Left ventricle myocardium superior (tissue), 1 donor: ENCODE measurements around the gene CLEC4E. TPM values are rescaled to one million over a fixed set of nuclear protein-coding genes. Genes with fewer than 3 reads are reported as not detected.
"Not testable (repeated sequence)": the region's sequence is repeated elsewhere in the genome, so short reads cannot be mapped to it uniquely, and the experiment has no call there.

Experiments
- ATAC-seq: fragments of 200-7000 bp; cut with Tn5 transposase; one replicate; pipeline ENCODE4 v1.9.1; 2020; ENCODE audit warnings: mild to moderate bottlenecking, moderate library complexity
- DNase-seq: peaks from one replicate; pipeline ENCODE4 v3.0.0-alpha.2; 2020
- intact Hi-C: fragments of 100-400 bp; cut with micrococcal nuclease; formaldehyde crosslinking; loops from one replicate; pipeline ENCODE4 v1.11.0; 2022
- long read RNA-seq: library from polyadenylated mRNA; unstranded; transcript quantifications from one replicate; pipeline ENCODE4 v2.0.0, GENCODE V29; 2021
- total RNA-seq: library from RNA; stranded (reverse); fragmentation: NEBNext Ultra II Directional; extraction: Animal tissue kit (Norgen Biotek cat#: 25700); gene quantifications from one replicate; pipeline ENCODE4 v1.2.1, GENCODE V29; 2021
- donor health status: DM: no; HTN: yes; CAD: no; lungs with severe emphysema.

Gene CLEC4E, protein sequence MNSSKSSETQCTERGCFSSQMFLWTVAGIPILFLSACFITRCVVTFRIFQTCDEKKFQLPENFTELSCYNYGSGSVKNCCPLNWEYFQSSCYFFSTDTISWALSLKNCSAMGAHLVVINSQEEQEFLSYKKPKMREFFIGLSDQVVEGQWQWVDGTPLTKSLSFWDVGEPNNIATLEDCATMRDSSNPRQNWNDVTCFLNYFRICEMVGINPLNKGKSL
- 2.5 TPM for total RNA-seq
- long read RNA-seq, result 0 reads

DNA sequence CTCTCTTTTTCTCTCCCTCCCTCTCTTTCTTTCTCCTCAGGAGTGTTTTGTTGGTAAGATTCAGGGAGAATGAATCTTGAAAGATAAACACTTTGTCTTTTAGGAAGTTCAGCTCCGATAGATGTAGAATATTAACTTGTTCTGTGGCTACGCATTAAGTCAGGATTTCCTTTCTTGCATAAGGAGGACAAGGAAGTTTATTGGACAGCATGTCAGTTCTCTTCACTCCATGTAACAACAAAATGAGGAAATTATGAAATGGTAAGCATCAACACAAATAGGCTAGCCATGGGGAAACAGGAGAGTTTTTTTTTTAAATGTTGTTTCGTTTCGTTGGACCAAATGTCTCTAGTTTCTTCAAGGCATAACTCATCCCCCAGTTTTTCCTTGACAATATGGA is at the start of gene CLEC4E:
CLEC4E (minus strand) TSS at position 75 of the 400 bp plus-strand sequence. CDS start 108 bp downstream, outside the sequence.
- intact Hi-C loops, result loop anchor here (5.0 kb wide), 1 partner anchor 66 kb away; no protein-coding TSS in a partner anchor
- DNase-seq, result not testable (repeated sequence)
- ATAC-seq, result peak; percentile 69

DNA sequence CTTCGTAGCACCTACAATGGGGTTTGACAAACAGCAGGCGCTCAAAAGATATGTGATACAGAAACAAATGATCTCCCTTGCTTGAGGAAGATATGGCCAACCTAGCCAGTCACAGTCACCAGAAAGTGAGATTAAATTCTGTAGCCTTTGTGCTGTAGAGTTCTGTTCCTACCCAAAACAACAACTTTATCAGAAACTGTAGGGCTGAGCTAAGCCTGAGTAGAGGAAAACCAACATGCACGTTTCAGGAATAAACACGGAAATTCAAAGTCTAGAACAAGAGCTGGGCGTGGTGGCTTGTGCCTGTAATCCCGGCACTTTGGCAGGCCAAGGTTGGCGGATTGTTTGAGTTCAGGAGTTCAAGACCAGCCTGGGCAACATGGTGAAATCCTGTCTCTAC is 49.0 kb upstream of the CLEC4E start:
- DNase-seq, result no peak
- no peak for ATAC-seq
- intact Hi-C loops, result no loop called here

DNA sequence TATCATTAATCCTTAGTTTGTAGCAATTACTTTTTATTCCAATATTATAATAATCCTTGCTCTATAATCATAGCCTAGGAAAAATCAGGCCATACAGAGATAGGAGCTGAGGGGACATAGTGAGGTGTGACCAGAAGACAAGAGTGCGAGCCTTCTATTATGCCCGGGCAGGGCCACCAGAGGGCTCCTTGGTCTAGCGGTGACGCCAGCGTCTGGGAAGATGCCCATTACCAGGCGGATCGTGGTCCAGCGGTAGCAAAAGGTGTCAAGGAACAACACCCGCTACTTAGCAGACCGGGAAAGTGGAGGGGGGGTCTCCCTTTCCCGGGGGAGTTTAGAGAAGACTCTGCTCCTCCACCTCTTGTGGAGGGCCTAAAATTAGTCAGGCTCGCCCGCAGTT is 43.8 kb upstream of the CLEC4E start:
- intact Hi-C loops, ATAC-seq, DNase-seq: not testable (repeated sequence)

DNA sequence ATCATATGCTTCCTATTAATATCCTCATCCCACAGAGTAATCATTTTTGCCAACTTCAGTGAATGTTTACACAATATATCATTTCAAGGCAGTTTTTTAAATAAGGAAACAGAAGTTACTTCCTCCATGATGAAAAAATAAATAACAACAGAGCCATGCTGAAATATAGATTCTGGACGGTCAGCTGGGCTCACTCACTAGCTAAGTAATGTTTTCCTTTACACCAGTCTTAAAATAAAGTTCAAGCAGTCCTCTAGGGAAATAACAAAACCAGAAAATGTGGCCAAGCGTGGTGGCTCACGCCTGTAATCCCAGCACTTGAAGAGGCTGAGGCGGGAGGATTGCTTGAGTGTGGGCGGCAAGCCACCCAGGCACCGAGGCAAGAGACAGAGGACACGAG is 43.3 kb upstream of the CLEC4E start:
- no peak for DNase-seq
- ATAC-seq, result no peak
- intact Hi-C loops, result no loop called here

DNA sequence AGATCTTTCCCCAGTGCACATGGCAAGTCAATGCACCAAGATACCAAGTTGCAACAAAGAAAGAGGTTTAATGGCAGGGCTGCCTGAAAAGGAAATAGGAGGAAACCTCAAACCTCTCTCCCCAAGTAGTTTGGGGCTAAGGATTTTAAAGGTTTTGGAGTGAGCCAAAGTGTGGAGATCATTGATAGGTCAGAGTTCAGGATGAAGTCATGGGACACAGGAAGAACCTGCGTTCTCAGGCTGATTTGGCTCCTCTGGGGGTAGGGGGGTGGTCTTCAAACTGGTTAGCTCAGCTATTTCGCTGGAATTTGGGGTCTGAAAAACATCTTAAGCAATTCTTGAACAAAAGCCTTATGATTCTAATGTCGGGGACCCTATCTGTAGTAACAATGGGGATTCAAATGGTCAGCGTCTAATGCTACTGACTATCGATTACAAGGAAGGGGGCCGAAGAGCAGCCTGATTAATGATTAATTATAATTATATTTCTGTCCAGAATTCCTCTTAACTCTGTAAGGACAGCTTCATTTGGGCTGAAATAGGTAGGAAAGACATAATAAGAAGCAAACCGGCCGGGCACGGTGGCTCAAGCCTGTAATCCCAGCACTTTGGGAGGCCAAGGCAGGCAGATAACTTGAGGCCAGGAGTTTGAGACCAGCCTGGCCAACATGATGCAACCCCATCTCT is 40.5 kb upstream of the CLEC4E start:
- DNase-seq, result no peak
- intact Hi-C loops, result no loop called here
- ATAC-seq, result no peak

DNA sequence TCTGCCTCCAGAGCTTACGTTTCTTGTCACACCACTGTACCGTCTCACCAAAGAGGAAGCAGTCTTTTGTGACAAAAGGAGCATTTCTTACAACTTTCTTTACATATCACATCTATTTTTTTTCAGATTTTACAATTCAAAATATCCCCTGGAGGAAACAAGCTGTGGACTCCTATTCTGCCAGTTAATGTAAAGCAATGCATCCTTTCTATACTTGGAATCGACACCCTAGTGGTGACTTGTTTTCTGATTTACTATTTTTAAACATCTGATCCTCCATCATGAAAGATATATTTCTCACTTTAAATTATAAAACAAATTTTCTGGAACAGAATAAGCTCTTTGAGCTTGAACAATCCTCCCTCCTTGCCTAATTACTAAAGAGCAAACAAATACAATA is 37.2 kb upstream of the CLEC4E start:
- DNase-seq (no peak), ATAC-seq (no peak)
- intact Hi-C loops, result no loop called here

DNA sequence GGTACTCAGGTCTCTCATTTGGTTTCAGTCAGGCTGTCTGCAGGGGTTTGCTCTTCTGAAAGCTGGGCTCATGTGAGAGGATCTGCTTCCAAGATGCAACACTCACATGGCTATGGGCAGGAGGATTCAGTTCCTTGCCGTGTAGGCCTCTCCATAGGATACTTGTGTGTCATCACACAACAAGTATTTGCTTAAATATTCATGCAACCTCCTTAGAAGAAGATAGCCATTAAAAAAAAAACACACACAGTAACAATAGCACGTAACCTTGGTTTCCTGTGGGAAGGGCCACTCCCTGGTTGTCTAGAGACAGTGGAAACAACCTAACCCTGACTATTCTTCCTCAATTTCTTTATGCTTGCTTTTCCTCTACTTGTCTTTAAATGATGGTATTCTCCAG is 31.8 kb upstream of the CLEC4E start:
- DNase-seq (no peak), ATAC-seq (peak; percentile 37)
- intact Hi-C loops, result no loop called here

DNA sequence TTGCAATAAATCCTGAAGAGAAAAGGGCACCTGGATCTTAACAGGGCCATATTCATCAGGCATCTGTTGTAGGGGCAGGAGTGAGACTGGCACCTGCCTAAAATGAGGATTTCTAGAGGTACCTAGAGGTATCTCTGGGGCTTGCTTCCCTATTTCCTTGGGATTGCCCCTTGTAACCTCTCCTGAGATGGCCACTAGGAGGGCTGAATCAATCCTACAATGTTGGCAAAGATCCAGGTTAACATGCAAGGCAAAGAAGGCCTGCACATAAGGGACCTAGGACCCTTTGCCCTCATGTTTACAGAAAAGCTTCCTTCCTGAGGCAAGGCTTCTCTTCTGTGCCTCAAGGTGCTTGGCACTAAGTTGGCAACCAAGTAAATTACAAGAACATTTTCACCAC is 25.8 kb upstream of the CLEC4E start:
- intact Hi-C loops, result no loop called here
- DNase-seq (no peak), ATAC-seq (no peak)

DNA sequence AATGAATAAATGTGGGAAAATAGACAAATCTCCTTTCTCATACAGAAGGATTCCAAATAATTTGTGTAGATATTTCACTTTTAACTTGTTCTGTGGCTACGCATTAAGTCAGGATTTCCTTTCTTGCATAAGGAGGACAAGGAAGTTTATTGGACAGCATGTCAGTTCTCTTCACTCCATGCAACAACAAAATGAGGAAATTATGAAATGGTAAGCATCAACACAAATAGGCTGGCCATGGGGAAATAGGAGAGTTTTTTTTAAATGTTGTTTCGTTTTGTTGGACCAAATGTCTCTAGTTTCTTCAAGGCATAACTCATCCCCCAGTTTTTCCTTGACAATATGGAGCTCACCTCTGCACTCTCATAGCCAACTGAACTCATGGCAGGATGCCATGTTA is 25.3 kb upstream of the CLEC4E start:
- ATAC-seq, result peak; percentile 28
- intact Hi-C loops, DNase-seq: not testable (repeated sequence)

DNA sequence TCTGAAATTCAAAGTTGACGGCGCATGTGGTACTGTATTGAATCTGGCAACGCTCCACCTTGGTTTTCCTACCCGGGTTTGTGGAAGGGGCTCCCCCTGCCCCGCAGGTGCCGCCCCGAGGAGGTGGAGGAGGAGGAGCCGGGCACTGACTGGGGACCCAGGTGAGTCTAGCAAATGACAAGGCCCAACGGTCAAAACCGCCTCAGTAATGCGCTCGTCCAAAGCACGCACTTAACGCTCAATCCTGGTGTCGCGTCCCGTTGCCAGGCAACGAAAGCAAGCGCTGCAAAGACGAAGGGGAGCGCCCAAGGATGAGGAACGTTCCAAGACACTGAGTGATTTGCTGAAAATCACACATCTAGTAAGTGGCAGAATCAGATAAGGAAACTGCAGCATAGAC is 24.0 kb upstream of the CLEC4E start:
- DNase-seq (no peak), ATAC-seq (no peak)
- intact Hi-C loops, result no loop called here

DNA sequence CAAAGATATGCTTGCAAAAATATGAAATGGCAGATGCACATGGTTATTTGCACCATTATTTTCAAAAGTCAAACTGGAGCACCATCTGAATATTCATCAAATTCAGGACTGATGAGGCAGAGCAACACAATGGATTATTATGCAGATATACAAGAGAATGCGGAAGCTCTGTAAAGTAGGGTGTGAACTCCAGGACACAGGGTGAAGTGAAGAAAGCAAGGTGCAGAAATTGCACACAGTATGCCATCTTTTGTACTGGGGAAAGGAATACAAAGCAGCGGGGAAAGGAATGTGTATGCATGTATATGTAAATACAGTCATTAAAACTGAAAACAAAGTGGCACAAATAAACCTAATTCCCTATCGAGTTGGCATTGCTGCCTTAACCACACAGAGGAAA is 22.7 kb upstream of the CLEC4E start:
- ATAC-seq, result no peak
- intact Hi-C loops, result no loop called here
- no peak for DNase-seq

DNA sequence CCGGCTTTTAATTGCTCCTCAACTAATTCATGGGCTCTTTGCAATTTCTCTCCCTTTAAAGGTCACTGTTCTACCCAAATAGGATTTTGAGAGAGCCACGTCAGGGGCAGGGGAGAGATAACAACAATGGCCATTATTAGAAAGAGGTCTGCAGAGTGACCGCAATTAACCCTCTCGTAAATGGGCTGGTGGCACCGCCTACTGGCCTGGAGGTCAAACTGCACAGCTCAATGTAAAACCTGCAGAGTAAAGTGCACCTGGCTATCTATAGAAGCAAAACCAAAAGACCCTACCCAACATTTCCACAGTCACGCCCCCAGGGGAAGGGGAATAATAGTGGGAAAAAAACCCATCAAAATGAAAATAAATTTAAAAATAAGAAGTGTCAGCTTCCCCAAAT is 21.6 kb upstream of the CLEC4E start:
- intact Hi-C loops, result no loop called here
- DNase-seq (no peak), ATAC-seq (no peak)

DNA sequence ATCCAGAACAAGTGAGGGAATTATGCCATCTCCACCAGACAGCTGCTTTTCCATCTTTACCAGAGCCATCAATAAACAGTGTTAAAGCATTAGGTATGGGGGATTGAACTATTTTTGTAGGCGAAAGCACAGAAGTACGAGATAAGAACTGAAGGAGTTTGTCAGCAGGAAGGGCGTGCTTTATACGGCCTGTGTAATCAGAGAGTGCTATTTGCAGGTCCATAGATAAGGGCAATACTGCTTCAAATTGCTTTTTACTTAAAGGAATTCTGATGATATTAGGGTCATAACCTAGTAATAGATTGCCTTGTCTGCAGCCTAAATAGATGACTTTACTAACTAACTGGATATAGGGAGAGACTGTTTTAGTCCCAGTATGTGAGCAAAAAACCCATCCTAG is 20.3 kb upstream of the CLEC4E start:
- DNase-seq (no peak), ATAC-seq (no peak)
- intact Hi-C loops, result no loop called here

DNA sequence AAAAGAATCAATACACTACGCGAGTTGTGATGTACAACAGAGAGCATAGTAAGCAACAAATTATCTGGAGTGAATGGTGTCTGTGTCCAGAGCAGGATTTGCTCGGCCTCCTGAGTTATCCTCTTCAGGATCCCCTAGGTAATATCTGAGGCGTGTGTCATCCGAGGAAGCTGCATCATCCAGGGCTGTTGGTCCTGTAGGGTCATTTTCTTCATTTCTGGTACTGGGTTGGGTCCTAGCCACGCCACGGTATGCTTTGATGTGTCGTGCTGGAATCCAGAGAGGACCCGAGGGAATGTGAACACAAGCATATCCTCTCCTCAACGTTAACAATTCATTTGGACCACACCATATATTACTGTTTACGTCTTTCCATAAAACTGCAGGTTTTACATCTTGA is 19.0 kb upstream of the CLEC4E start:
- intact Hi-C loops, result no loop called here
- DNase-seq (no peak), ATAC-seq (no peak)

DNA sequence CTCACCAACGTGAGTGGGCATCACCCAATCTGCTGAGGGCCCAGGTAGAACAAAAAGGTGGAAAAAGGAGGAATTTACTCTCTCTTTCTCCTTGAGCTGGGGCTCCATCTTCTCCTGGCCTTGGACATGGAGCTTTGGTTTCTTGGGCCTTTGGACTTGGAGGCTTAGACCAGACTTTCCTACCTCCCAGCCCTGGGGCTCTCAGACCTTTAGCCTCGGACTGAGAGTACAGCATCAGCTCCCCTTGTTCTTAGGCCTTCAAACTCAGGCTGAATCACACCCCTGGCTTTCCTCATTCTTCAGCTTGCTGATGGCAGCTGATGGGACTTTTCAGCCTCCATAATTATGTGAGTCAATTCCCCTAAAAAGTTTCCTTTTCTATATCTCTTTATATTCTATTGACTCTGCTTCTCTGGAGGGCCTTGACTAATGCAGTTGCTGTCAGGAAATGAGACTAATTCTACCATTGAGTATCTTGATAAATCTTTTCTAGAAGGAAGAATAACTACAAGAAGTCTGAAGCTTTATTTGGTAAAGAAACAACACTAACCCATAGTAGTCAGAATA is 15.9 kb upstream of the CLEC4E start:
- intact Hi-C loops, result no loop called here
- no peak for DNase-seq
- ATAC-seq, result no peak

DNA sequence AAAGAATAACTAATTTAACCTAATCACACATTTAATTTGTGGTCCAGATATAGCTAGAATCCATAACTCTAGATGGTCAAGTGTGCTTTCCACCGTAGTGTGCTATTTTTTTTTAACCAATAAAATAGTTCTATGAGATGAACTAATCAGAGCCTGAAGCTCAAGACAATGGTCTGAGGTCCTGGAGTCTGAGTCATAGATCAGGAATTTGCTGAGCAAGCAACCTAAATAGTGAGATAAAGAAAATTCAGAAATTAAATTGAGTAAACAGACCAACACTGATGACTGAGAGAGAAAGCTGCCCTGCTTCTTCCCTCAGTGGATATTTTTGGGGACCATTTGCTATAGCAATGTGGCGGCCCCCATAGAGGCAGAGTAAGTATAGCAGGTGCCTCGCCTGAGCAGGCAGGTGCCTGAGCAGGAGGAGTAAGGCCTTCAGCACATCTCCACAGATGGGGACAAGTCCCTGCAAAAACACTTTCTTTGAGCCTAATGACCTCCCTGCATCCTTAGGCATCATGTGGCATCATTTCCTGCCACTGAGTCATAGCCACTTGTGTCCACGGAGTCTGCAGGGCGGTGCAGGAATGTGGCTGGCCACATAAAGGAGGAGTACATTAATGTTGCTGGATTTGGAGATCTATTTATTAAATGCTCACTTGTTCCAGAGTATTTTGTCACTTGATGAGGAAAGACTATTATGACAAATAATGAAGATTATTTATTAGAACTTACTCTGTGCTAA is 13.9 kb upstream of the CLEC4E start:
- intact Hi-C loops, result no loop called here
- ATAC-seq (no peak), DNase-seq (no peak)

DNA sequence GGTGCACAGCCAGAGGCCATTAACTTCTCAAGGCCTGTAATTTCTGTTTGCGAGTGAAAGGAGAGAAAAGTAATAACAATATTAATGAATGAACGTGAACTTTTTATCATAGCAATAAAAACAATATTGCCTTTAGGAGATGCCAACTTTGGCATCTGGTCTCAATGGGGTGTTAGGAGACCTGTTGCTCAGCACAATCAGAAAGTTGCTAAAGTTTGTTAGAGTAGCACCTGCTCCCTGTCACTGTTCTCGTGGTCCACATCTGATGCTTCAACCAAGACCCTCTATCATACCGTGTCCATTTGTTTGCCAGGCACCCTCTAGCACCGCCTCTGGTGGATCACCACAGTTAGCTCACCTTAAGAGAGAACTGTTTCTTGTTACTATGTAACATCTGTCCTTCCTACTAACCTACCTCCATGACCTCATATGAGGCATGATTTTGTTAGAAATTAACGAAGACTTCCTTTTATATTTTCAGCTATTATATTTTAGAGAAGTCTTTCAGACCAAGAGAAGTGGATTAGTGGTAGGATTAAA is 12.5 kb upstream of the CLEC4E start:
- ATAC-seq, result no peak
- intact Hi-C loops, result no loop called here

DNA sequence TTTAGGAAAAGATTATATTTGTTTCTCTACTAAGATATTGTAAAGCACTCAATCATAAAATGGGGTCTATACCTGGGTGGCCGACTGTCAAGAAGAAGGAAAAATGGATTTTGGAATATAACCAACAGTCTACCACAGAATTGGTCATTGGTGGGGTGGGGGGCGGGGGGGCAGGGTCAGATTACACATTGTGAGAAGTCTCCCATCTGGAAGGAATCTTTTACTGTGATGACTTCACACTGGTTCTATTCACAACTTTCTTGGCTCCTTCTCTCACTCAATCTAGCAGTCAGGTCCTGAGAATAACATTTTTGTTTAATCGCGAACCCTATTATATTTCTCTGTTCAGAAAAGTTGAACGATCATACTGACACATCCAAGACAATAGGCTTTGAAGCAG is 8.7 kb upstream of the CLEC4E start:
- intact Hi-C loops, result no loop called here
- ATAC-seq, result no peak
- no peak for DNase-seq

More for the DNA sequence above, 12.5 kb upstream of the CLEC4E start:
- DNase-seq, result no peak

DNA sequence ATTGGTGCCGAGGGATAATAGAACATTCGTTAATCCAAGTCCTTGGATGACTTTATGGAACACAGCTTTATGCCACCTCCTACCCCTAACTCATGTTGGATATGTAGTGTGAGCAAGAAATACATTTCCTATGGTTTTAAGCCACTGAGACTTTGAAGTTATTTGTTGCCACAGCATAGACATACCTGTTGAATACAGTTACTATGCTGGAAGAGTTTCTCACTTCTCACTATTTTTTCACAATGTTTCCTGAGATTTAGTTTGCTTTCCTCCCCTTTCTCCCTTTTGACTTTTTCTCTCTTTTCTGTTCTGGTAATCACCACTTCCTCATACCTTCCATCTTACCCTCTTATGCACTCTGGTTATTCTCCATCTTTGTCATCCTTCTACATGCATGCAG is 7.5 kb upstream of the CLEC4E start:
- DNase-seq (no peak), ATAC-seq (no peak)
- intact Hi-C loops, result no loop called here

DNA sequence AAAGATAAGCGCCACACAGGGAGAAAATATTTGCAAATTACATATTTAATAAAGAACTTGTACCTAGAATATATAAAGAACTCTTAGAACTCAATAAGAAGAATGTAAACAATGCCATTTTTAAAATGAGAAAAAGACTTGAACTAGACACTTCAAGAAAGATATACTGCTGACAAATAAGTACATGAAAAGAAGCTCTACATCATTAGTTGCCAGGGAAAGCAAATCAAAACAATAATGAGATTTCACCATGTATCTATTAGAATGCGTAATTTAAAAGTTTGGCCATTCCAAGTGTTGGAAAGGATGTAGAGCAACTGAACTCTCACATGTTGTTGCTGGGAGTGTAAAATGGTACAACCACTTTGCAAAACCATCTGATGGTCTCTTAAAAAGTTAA is 6.9 kb upstream of the CLEC4E start:
- no peak for ATAC-seq
- DNase-seq, result no peak
- intact Hi-C loops, result no loop called here
